ENCODE data around the gene ZNF778. TPM values are rescaled to one million over a fixed set of nuclear protein-coding genes. Genes with fewer than 3 reads are reported as not detected.
A peak's percentile ranks its signal among the peaks of the same experiment; 100 is the strongest.

Gene ZNF778
- total and polyA plus RNA-seq, 11 donors = 1.6 to 14.6 (median 9.2) TPM

GRCh38 chr16:89281189-89281577 is 63.7 kb downstream of the ZNF778 start:
- H3K27ac ChIP-seq = no peak overlapping the region
- DNase-seq = peak in 1 of 5 donors; percentile 52
- peaks cover 0 to 5% (median 0%) of the 10 kb centered on the region in 12 donors for H3K4me1 ChIP-seq
- TF ChIP-seq CTCF (IDR thresholded peaks at IDR 0.05) (no peak), POLR2A (IDR thresholded peaks at IDR 0.05) (no peak)
- peaks cover 2 to 90% (median 75%) of the 10 kb centered on the region in 9 donors for H3K36me3 ChIP-seq
- peak in 1 of 4 donors; percentile 8 for ATAC-seq
- H3K4me3 ChIP-seq = no peak overlapping the region
- no peaks in the 10 kb centered on the region for H3K27me3 ChIP-seq
- no peaks in the 10 kb centered on the region for H3K9me3 ChIP-seq
- intact Hi-C loops (cut with DNase I) = no loop called here
- WGBS, 4 donors = 94 to 98% (median 97%) methylated on average over 28 of the region's 28 CpGs

- DNase-seq (peak in 1 of 5 donors; percentile 37), ATAC-seq (no peak)
- Histone ChIP-seq H3K36me3 (peaks cover 2 to 93% (median 77%) of the 10 kb centered on the region in 9 donors), H3K9me3 (no peaks in the 10 kb centered on the region), H3K4me1 (peaks cover 0 to 5% (median 0%) of the 10 kb centered on the region in 12 donors), H3K4me3 (no peak overlapping the region), H3K27ac (no peak overlapping the region), H3K27me3 (no peaks in the 10 kb centered on the region)
- 96 to 98% (median 96%) methylated on average over 20 of the region's 20 CpGs for WGBS, 4 donors
- TF ChIP-seq POLR2A (IDR thresholded peaks at IDR 0.05) = no peak
- no peak for TF ChIP-seq CTCF (IDR thresholded peaks at IDR 0.05)
- intact Hi-C loops (cut with DNase I) = no loop called here
Observed at GRCh38 chr16:89281829-89282228, 64.3 kb downstream of the ZNF778 start.

GRCh38 chr16:89282523-89282922 is 65.0 kb downstream of the ZNF778 start:
- peak in 1 of 5 donors; percentile 15 for DNase-seq
- Histone ChIP-seq H3K27me3 (no peaks in the 10 kb centered on the region), H3K27ac (no peak overlapping the region), H3K9me3 (no peaks in the 10 kb centered on the region), H3K36me3 (peaks cover 2 to 94% (median 84%) of the 10 kb centered on the region in 9 donors), H3K4me3 (no peak overlapping the region), H3K4me1 (peaks cover 0 to 5% (median 0%) of the 10 kb centered on the region in 12 donors)
- ATAC-seq = no peak
- intact Hi-C loops (cut with DNase I) = no loop called here
- 84 to 87% (median 85%) methylated on average over 18 of the region's 18 CpGs for WGBS, 4 donors
- TF ChIP-seq POLR2A (IDR thresholded peaks at IDR 0.05) (no peak), CTCF (IDR thresholded peaks at IDR 0.05) (no peak)

GRCh38 chr16:89283449-89283848 is 65.9 kb downstream of the ZNF778 start:
- no peak overlapping the region for H3K4me3 ChIP-seq
- no peak for TF ChIP-seq POLR2A (IDR thresholded peaks at IDR 0.05)
- no peak for TF ChIP-seq CTCF (IDR thresholded peaks at IDR 0.05)
- H3K4me1 ChIP-seq = no peaks in the 10 kb centered on the region
- ATAC-seq (no peak), DNase-seq (no peak)
- no peaks in the 10 kb centered on the region for H3K27me3 ChIP-seq
- H3K36me3 ChIP-seq = peaks cover 2 to 95% (median 85%) of the 10 kb centered on the region in 9 donors
- H3K27ac ChIP-seq = no peak overlapping the region
- H3K9me3 ChIP-seq = no peaks in the 10 kb centered on the region
- intact Hi-C loops (cut with DNase I) = no loop called here
- 85 to 91% (median 89%) methylated on average over 20 of the region's 20 CpGs for WGBS, 4 donors
